Stimulated activated CD8-positive, alpha-beta memory T cell treated with anti-CD3 and anti-CD28 coated beads, Interleukin-7, amount 100 ng/mL, for 1 hour (primary cell): ENCODE measurements around the gene NUP214.
"Not testable (repeated sequence)": the region's sequence is repeated elsewhere in the genome, so short reads cannot be mapped to it uniquely, and the experiment has no call there.

Experiments
- DNase-seq, 2 donors: peaks; one replicate each; pipeline ENCODE4 v3.0.0-alpha.2; 2020; ENCODE audit warnings: low read depth in 2 of 2

Gene NUP214

DNA sequence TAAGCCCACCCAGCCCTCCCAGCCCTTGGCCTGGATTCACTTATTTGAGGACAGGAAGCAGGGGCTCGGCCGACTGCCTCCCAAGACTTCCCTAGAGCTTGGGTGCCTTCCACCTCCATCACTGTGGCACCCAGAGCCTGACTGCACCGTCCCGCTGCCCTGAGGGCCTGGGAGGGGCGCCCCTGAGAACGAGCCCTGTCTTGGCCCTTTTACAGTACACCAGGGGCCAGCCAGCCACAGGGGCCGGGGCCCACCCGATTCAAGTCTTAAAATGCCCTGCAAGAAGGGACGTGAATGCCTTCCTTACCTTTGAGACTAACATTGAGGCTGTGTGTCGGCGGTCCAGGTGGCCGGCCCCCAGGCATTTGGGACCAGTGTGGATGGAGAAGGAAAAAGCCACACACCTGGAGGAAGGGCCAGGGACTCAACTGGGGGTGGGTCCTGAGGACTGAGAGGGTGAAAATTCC, 134.1 kb downstream of the NUP214 start:
- no peak for DNase-seq

DNA sequence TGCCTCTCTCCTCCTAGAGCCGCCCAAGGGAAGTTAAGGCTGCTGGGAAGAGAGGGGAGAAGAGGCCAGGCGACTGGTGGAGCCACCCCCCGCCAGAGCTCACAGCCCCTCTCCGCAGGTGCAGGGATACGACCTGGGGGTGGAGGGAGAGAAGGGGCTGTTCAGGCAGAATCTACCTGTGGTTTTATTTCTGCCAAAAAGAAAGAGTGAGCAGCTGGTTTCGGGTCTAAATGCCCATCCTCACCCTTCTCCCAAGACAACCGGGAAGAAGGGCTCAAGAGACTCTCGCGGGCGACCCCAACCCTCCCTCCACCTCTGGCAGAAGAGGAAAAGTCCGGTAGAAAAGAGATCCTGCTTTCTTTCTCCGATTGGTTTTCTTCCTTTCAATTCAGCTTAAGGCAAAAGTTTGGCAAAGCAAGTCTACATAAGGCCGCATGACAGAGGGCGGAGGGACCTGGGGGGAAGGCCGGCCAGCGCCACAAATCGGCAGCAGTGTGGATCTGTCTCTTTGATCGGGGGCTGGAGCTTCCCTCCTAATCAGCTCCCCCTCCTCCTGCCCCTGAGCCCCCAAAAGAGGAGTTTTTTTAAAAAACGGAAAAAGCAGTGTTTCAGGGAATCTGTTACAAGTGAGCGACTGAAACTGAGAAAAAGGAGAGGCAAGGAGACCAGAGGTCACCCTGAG, 134.7 kb downstream of the NUP214 start:
- DNase-seq, result no peak

DNA sequence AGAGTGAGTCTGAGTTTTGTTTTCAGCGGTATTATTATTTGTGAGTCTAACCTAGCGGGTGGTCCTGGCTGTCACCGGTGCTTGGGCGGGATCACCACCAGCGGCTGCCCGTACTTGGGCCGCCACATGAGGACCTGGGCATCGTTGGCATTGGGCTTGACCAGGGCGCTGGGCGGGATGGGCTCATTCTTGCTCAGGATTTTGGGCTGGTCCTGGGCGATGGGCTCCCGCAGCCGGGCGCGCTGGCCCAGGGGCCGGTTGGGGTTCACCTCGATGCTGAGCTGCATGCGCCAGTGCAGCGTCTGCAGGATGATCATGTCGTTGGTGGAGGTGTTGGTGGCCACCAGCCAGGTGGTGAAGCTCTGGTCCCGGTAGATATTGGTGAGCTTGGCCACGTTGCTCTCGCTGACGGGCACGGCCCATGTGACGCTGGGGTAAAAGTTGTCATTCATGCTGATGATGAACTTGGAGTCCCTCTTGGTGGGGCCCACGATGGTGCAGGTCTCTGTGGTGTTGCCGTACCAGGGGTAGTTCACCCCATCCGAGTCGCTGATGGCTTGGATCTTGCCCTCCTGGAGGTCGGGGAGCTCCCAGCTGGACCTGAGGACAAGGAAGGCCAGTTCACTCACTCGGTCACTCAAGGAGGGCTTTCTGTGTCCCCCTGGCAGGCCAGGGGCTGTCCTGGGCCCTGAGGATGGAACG, 135.5 kb downstream of the NUP214 start:
- no peak for DNase-seq

DNA sequence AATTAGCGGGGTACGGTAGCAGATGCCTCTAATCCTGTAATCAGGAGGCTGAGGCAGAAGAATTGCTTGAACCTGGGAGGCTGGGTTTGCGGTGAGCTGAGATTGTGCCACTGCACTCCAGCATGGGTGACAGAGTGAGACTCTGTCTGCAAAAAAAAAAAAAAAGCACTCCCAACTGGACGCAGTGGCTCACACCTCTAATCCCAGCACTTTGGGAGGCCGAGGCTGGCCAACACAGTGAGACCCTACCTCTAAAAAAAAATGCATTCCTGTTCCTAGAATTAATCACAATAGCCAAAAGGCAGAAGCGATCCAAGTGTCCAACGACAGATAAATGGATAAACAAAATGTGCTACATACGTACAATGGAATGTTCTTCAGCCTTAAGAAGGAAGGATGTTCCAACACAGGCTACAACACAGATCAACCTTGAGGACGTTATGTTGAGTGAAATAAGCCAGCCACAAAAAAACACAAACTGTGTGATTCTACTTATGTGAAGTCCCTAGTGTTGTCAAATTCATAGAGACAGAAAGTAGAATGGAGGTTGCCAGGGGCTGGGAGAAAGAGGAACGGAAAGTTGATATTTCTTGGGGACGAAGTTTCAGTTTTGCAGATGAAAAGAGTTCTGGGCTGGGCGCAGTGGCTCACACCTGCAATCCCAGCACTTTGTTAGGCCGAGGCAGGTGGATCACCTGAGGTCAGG, 137.1 kb downstream of the NUP214 start:
- DNase-seq, result no peak

DNA sequence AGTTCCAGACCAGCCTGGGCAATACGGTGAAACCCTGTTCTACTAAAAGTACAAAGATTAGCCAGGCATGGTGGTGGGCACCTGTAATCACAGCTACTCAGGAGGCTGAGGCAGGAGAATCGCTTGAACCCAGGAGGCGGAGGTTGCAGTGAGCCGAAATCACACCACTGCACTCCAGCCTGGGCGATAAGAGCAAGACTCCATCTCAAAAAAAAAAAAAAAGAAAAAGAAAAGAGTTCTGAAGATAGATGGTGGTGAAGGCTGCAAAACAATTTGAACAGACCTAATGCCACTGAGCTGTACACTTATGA, 137.6 kb downstream of the NUP214 start:
- DNase-seq, result not testable (repeated sequence)

DNA sequence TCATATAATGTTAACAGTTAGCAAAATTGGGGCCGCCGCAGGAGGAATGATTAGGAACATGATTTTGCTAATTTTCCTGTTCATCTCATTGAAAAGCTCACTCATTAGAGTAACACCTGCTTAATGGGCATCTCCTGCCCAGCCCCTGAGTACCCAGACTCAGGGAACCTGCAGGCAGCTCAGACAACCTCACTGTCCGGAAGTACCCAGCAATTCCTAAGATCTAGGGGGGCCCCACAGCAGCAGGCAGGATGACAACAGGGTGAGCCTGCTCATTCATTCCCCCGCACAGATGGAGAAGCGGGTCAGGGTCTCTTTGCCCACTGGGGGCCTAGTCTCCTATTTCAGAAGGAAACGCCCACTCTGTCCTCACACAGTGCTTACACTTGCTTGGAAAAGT, 138.3 kb downstream of the NUP214 start:
- no peak for DNase-seq

DNA sequence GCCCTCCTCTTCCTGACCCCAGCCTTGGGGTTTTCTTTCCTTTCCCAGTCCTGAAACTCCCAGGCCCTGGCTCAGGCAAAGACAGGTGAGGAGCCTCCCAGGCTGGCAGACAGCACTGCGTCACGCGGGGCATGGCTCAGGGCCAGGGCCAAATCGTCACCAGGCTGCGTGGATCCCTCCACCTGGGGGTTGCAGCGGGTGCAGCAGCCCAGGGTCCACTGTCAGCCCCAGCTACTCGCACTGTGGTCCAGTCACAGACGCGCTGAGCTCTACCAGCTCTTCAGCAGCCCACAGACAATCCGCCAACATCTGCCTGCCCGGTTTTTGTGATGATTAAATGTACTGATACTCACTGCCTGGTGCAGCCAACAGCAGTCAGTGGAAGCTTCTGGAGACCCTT, 138.8 kb downstream of the NUP214 start:
- DNase-seq, result no peak

DNA sequence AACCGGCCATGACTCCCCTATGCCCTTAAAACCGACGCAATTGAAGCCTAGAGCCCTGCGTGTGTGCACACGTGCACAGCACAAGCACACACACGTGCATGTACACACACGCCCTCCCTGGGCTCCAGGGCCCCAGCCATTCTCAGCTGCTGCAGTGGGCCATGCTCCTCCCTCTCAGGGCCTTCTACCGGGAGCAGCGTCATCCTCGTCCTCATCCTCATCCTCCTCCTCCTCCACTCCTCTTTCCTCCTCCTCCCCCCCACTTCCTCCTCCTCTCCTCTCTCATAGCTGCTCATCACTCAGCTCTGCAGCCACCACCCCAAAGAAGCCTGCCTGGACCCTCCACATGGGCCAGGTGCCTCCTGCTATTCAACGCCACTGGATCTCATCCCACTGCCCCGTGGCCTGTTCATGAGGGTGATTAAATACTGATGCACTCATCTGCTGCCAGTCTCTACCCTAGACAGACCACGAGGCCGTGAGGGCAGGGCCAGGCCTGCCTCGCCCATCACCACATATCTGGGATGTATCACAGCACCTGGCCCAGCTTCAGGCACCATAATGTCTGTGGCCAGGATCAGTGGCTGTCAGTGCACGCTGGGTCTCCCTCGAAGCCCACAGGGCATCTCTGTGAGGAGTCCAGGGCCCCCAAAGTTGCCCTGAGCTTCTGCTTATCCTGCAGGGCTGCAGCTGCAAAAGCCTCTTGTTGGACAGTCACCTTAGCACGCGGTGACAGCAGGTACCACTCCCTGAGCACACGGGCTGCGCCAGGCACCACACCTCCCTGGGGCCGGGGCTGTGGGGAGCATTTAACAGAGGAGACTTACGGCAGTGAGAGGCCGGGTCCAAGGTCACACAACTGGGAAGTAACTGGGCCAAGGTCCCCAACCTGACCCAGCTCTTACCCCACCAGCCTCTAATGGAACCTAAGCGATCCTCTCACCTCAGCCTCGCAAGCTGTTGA, 141.2 kb downstream of the NUP214 start:
- DNase-seq, result no peak

DNA sequence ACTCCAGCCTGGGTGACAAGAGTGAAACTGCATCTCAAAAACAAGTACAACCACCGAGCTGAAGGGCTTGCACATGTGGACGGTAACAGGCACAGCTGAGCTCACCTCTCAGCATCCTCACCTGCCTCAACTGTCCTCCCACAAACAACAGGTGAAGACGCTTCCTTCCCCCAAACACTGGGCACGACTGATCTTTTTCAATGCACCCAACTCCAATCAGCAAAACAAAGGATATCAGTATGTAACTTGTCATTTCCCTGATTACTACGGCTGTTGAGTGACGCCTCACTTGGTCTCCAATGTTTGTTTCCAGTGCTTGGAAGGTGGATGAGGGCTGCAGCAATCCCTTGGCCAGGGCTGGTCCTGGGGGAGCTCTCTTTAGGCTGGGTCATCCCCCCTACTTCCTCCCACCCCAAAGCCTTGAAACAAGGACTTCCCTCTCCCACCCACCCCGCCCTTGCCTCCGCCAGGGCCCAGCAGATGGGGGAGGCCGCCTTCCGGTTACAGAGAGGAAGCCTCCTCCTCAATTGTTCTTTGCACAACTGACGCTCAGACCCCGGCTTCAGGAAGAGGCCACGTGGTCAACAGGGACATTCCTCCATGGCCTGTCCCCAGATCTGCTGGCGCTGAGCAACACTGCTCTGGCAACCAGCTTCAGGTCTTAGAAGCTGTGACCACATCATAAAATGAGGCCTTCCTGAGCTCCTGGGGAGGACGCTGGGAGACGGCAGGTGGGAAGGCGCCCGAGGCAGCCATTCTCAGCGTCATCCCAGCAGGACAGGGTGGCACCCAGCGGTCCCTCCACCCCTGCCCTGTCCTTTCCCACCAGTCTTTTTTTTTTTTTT, 145.0 kb downstream of the NUP214 start:
- DNase-seq, result no peak

DNA sequence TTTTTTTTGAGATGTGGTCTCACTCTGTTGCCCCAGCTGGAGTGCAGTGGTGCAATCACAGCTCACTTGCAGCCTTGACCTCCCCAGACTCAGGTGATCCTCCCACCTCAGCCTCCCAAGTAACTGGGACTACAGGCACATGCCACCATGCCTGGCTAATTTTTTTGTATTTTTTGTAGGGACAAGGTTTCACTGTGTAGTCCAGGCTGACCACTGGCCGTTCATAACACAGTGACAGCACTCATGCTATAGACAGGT, 145.6 kb downstream of the NUP214 start:
- DNase-seq, result not testable (repeated sequence)

DNA sequence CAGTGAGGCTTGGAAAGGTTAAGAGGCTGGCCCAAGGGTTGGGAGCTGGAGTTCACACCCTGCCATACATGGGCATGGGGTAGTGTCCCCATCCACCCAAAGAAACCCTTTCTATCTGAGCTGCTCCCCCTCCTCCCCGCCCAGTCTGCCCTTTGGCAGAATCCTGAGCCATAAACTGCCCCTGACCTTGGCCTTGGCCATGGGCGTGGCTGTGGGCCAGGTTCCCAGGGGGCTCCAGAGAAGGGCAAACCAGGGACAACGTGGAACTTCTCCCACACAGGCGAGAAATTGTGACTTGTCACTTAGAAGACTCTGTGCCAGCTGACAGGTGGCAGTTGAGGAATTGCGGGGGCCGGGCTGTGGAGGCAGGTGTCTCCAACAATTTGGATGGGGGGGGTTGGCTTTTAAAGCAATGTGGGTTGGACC, 146.1 kb downstream of the NUP214 start:
- DNase-seq, result no peak

DNA sequence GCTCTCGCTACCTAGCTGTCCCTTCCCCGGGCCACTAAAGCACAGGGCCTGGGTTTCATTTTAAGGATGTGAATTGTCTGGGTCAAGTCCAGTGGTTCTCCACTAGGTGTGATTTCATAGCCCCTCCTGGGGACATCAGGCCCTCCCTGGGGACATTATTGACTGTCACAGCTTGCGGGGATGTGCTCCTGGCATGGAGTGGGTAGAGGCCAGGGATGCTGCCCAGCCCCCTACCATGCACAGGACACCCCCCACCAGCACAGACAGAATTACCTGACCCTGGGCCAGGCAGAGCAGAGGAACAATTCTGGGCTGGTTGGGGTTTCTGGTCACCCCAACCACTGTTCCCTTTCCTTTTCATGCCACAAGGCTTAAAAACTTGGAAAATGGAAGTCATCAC, 146.8 kb downstream of the NUP214 start:
- no peak for DNase-seq

DNA sequence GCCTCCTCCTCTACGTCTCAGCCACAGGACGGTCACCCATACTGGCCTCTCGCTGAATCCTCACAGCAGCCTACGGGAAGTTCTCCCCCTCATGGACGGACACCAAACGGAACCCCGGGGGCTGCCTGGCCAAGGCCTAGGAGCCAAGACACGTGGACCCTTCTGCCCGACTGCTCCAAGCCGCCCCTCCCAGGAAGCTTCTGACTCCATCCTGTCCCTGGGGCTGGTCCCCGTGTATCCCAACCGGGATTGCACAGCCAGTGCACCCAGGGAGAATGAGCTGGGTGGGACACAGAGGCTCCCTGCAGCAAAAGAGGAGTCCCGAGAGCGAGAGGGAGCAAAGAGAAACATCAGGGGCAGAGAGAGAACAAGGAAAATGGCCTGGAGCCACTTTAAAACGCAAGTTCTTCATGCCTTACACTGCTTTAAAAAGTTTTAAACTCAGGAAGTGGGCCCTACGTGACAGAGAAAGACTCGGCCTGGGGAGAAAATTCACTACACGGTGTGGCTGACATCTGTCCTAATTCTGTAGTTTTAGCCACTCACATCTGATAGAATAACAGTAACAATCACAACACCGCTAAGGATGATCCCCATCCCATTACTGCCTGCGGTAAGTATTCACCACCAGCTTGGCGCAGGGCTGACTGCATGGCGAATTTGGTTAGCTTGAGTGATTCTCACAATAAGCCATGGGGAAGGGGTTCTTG, 147.9 kb downstream of the NUP214 start:
- DNase-seq, result no peak

DNA sequence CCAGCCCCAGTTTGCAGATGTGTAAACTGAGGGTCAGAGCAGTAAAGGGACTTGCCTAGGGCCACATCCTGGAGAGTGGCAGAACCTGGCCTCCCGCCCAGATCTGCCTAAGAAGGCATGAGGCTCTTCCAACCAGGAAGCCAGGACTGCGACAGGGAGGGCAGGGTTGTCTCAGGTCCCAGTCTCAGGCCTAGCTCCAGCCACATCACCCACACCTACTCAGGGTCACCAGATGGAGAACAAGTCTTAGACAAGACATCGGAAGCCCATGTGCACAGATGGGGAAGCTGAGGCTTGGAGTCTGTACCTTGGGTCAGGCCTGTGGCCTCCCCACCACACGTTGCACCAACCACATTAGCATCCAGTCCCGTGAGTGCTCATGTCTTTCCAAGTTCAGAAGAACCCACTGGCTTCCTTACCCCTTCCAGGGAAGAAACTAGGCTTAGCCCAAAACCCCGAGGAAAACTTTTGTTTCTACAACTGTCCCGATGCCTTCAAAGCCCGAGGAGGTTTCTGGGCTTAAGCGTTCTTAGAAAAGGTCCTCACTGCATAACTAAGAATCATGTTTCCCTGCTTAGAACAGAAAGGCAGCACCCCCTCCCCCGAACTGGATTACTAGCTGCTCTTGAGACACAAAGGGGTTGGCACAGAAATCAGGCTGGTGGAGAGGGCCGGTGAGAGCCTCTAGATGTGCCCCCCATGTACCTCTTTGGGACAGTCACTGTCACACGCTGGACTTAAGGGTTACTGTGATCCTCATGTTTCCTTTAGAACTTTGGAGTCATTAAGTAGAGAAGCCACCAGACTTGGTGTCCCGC, 148.7 kb downstream of the NUP214 start:
- no peak for DNase-seq

DNA sequence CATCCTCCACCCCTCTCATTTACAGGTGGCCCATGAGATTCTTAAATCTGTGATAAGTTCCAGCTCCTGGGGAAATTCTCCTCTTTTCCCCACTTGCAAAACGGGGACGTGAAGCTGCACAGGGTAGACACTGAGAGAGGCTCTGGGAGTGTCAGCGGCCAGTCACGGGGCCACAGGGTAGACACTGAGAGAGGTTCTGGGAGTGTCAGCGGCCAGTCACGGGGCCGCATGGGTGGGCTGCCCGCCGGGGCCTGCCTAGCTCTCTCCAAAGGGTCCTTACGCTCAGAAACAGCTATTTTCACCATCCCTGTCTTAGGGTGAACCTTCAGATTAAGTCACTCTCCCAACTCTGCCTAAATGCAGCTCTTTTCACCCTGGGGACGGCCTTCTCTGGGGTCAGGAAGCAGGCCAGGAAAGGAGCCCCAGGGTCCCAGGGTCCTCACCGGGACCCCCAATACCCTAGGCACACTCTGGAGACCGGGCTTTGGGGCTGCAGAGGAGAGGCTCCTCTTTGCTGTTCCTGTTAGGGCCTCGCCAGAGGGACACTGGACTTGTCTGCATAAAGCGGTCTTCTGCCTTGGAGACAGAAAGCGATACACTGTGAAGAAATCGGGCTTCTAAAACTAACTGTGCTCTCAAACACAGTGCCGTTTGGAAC, 149.4 kb downstream of the NUP214 start:
- DNase-seq, result no peak

DNA sequence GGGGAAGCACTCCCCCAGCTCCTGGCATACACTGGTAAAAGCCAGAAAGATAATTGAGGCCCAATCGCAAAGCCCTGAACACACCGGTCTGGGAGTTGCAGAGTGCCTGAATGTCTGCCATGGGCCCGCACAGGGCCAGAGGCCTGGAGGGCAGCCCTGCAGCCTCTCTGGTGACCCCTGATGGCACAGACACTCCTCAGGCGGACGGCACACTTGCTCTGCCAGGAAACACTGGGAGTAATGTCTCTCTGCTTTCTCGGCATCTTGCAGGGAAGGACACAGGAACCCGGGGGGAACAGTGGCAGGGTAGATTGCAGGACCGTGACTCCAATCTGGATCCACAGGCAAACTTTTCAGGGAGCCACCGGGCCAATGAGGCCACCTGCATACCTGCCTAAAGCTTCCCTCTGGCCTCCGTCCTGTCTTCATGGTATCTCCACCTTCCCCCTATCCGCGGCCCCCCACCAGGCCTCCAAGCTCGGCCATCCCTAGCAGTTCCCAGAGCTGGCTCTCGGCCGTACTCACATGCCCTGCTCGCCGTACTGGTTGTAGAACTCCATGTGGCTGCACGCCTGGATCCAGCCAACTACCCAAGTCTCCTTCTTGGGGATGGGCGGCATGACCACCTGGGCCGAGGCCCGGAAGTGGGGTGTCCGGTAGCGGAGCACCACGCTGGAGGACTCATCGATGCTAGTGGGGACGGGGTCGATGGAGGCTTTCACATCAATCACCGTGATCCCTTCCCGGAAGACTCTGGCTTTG, 150.1 kb downstream of the NUP214 start:
- DNase-seq, result no peak

DNA sequence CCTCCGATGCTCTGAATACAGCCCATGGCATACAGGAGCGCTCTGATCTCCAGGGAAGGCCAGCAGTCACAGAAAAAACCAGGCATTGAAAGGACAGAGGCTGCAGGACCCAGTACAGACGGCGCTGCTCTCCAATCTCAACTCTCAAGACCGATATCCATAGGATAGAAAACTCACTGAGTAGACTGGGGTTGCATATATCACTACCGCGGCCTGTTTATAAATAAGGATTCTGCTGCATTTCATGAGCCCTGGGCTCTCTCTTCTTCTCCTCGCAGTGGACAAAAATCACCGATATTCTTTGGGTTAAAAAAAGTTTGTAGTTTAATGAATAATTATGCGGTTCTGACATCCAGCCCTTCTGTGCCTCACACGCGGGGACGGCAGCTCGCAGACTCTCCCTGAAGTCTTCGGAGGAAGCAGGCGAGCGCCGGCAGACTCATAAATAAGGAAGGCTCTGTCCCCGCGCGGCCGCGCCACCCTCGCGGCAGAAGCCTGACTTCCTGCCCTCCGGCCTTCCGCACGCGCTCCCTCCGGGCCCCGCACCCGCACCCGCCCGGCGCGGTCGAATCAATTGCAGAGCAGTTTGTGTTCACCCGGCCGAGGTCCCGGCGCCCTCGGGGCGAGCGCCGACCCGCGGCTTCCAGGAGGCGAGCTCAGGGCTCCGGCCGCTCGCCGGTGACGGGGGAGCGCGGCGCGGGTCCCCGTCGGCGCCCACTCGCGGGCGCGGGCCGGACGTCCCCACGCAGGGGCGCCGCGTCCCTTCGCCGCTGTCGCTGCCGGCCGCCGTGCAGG, 150.9 kb downstream of the NUP214 start, which contains the start of gene FAM78A:
Gene FAM78A (minus strand): TSS at position 417 of the 795 bp plus-strand sequence. CDS start 331 bp downstream, at position 86.
- DNase-seq, result no peak
